ENCODE measurements around the gene LRIT1.

DNA sequence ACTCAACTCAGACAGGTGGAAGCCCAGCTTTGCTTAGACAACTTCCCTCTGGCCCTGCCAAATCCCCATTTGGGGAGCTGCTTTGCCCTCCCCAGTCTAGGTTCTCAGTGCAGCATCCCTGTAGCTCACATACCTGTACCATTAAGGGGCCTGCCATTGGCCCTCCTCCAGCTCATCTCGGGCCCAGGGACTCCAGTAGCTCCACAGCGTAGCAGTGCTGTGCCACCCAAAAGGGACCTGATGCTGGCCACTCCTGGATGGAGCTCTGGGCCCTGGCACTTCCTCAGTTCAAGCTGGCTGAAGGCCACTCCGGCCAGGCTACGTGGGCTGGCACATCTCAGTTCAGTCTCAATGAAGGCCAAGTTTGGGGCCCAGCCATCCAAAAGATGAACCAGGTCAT, 7.4 kb downstream of the LRIT1 start:
- no peak for TF ChIP-seq EZH2 (IDR thresholded peaks at IDR 0.05)
- TF ChIP-seq POLR2AphosphoS5 (IDR thresholded peaks at IDR 0.05; ENCODE audit: borderline replicate concordance, low read depth, low read length): no peak

Data from SK-N-MC (cell line).